Measurements from ENCODE around the gene JPH4. TPM values are rescaled to one million over a fixed set of nuclear protein-coding genes. Genes with fewer than 3 reads are reported as not detected.

JPH4 gene
- total RNA-seq, 2 donors from 2014 or later, result 0.18 to 0.91 TPM

- Histone ChIP-seq H3K36me3 (ENCODE audit: control insufficient read depth, insufficient read depth, low read length) (peaks cover 56% of the 10 kb centered on the region), H3K9me3 (ENCODE audit: control insufficient read depth, low read length) (no peaks in the 10 kb centered on the region), H3K4me1 (ENCODE audit: control insufficient read depth, insufficient read depth, low read length) (no peaks in the 10 kb centered on the region), H3K9ac (ENCODE audit: extremely low read depth, low read length, poor library complexity, severe bottlenecking) (no peak overlapping the region), H3K4me3 (ENCODE audit: low read length) (no peak overlapping the region), H3K27ac (ENCODE audit: low read depth, low read length) (no peak overlapping the region), H3K27me3 (ENCODE audit: control insufficient read depth, insufficient read depth, low read length, poor library complexity, severe bottlenecking) (no peaks in the 10 kb centered on the region)
- no peaks in the 10 kb centered on the region for H3K27me3 Mint-ChIP-seq (ENCODE audit: insufficient read depth)
- peaks cover 36% of the 10 kb centered on the region for H3K36me3 Mint-ChIP-seq (ENCODE audit: low read depth)
- TF ChIP-seq CTCF (conservative IDR thresholded peaks at IDR 0.05), result no peak
- peak overlapping the region; percentile 30 for H3K27ac Mint-ChIP-seq
- H3K4me1 Mint-ChIP-seq, result peaks cover 13% of the 10 kb centered on the region
- DNase-seq, result no peak
- WGBS, 2 experiments (ENCODE audit: insufficient coverage in 1 of 2, insufficient read length in 1 of 2), result 91 to 93% methylated on average over 8 to 10 of the region's 10 CpGs
- no peaks in the 10 kb centered on the region for H3K9me3 Mint-ChIP-seq
- H3K4me3 Mint-ChIP-seq, result no peak overlapping the region
These were observed 20.1 kb downstream of the JPH4 start for GRCh38 chr14:23558346-23559009.

GRCh38 chr14:23557946-23558345 is 20.6 kb downstream of the JPH4 start:
- Mint-ChIP-seq H3K27me3 (ENCODE audit: insufficient read depth) (no peaks in the 10 kb centered on the region), H3K9me3 (no peaks in the 10 kb centered on the region), H3K27ac (no peak overlapping the region), H3K36me3 (ENCODE audit: low read depth) (peaks cover 31% of the 10 kb centered on the region), H3K4me1 (peaks cover 13% of the 10 kb centered on the region), H3K4me3 (peak overlapping the region; percentile 81)
- WGBS, 2 experiments (ENCODE audit: insufficient coverage in 1 of 2, insufficient read length in 1 of 2), result 88 to 100% methylated on average over 1 of the region's 1 CpG
- DNase-seq, result no peak
- H3K36me3 ChIP-seq (ENCODE audit: control insufficient read depth, insufficient read depth, low read length), result peaks cover 51% of the 10 kb centered on the region
- no peak overlapping the region for H3K27ac ChIP-seq (ENCODE audit: low read depth, low read length)
- H3K9me3 ChIP-seq (ENCODE audit: control insufficient read depth, low read length), result no peaks in the 10 kb centered on the region
- no peaks in the 10 kb centered on the region for H3K27me3 ChIP-seq (ENCODE audit: control insufficient read depth, insufficient read depth, low read length, poor library complexity, severe bottlenecking)
- TF ChIP-seq CTCF (conservative IDR thresholded peaks at IDR 0.05), result no peak
- no peak overlapping the region for H3K9ac ChIP-seq (ENCODE audit: extremely low read depth, low read length, poor library complexity, severe bottlenecking)
- no peak overlapping the region for H3K4me3 ChIP-seq (ENCODE audit: low read length)
- no peaks in the 10 kb centered on the region for H3K4me1 ChIP-seq (ENCODE audit: control insufficient read depth, insufficient read depth, low read length)

- no peak overlapping the region for H3K27ac Mint-ChIP-seq
- no peaks in the 10 kb centered on the region for H3K9me3 ChIP-seq (ENCODE audit: control insufficient read depth, low read length)
- no peaks in the 10 kb centered on the region for H3K27me3 Mint-ChIP-seq (ENCODE audit: insufficient read depth)
- no peaks in the 10 kb centered on the region for H3K27me3 ChIP-seq (ENCODE audit: control insufficient read depth, insufficient read depth, low read length, poor library complexity, severe bottlenecking)
- H3K4me1 ChIP-seq (ENCODE audit: control insufficient read depth, insufficient read depth, low read length), result no peaks in the 10 kb centered on the region
- H3K36me3 Mint-ChIP-seq (ENCODE audit: low read depth), result peaks cover 27% of the 10 kb centered on the region
- no peak for DNase-seq
- peak overlapping the region; percentile 81 for H3K4me3 Mint-ChIP-seq
- no peak for TF ChIP-seq CTCF (conservative IDR thresholded peaks at IDR 0.05)
- H3K4me3 ChIP-seq (ENCODE audit: low read length), result peak overlapping the region; percentile 94
- WGBS, 2 experiments (ENCODE audit: insufficient coverage in 1 of 2, insufficient read length in 1 of 2), result 71 to 77% methylated on average over 2 of the region's 2 CpGs
- H3K9ac ChIP-seq (ENCODE audit: extremely low read depth, low read length, poor library complexity, severe bottlenecking), result no peak overlapping the region
- no peak overlapping the region for H3K27ac ChIP-seq (ENCODE audit: low read depth, low read length)
- no peaks in the 10 kb centered on the region for H3K9me3 Mint-ChIP-seq
- H3K36me3 ChIP-seq (ENCODE audit: control insufficient read depth, insufficient read depth, low read length), result peaks cover 49% of the 10 kb centered on the region
- H3K4me1 Mint-ChIP-seq, result peaks cover 13% of the 10 kb centered on the region
These were observed 21.1 kb downstream of the JPH4 start for GRCh38 chr14:23557521-23557920.

Data from endodermal cell (in vitro differentiated cells).